GM10847 (cell line): ENCODE data around the gene ENTREP3.

Experiments
- POLR2A ChIP-seq: IDR thresholded peaks from 2 replicates; pipeline ENCODE4 v1.6.1; 2011; ENCODE audit not compliant: insufficient read length; ENCODE audit errors: extremely low read depth

The ENTREP3 gene

DNA sequence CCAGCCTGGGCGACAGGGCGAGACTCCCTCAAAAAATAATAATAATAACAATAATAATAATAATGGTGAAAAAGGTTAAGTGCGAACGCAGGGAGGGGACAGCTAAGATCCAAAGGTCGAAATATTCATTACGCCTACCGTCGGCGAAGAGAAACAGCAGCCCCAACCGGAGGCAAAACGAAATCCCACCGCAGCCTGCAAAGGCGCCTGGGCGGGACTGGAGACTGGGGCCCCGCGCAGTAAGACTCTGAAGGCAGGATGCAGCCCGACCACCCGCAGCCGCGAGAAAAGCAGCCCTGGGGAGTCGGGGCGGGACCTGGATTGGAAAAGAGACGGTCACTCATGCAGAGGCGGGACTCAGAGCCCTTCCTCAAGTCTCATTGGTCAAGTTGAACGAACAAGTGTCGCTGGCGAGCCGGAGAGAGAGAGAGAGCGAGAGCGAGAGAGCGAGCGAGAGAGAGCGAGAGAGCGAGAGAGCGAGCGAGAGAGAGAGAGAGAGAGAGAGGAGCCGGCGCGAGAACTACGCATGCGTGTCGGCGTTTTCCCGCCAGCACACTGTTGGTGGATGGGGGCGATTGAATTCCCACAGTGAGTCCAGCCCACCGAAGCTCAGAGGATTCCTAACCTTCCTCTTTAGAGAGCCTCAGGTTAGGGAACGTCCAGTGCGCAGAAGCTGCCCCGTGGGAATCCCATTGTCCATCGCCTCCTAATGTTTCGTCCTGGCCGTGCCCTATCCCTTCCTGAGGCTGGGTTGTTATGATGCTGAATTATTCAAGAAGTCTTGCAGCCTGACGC, 10.7 kb downstream of the ENTREP3 start:
- TF ChIP-seq POLR2A = peak; percentile 93

- no peak for TF ChIP-seq POLR2A
Measured at GRCh38 chr1:155242805-155243358, 12.4 kb downstream of the ENTREP3 start.

DNA sequence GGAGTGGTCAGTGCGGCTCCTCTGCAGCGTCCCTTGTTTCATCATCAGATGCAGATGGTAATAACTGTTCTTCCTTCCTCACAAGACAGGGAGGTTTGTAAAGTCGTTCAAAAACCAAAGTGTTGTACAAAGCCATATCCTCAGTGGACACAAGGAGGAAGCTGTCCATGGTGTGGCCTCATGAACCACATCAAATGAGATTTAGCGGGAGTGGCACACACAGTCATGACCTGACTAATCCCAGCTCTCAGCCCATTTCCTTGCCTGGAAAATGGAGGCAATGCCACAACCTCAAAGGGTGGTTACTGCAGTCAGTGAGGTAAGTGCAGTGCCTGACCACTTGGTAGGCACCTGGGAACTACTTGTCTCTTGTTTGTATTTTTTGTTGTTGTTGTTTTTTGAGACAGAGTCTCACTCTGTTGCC, 13.4 kb downstream of the ENTREP3 start:
- no peak for TF ChIP-seq POLR2A

GRCh38 chr1:155241069-155241679, 14.1 kb downstream of the ENTREP3 start:
- no peak for TF ChIP-seq POLR2A

- no peak for TF ChIP-seq POLR2A
Measured at GRCh38 chr1:155236451-155236850, 18.8 kb downstream of the ENTREP3 start.

DNA sequence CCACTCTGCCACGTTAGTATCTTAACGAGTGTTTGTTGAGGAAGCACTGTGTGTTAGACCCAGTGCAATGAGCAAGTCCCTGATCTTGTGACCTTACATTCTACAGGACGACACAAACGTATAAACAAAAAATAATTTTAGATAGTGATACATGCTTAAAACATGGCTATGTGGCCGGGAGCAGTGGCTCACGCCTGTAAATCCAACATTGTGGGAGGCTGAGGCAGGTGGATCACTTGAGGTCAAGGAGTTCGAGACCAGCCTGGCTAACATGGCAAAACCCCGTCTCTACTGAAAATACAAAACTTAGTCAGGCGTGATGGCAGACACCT, 27.2 kb downstream of the ENTREP3 start:
- no peak for TF ChIP-seq POLR2A

DNA sequence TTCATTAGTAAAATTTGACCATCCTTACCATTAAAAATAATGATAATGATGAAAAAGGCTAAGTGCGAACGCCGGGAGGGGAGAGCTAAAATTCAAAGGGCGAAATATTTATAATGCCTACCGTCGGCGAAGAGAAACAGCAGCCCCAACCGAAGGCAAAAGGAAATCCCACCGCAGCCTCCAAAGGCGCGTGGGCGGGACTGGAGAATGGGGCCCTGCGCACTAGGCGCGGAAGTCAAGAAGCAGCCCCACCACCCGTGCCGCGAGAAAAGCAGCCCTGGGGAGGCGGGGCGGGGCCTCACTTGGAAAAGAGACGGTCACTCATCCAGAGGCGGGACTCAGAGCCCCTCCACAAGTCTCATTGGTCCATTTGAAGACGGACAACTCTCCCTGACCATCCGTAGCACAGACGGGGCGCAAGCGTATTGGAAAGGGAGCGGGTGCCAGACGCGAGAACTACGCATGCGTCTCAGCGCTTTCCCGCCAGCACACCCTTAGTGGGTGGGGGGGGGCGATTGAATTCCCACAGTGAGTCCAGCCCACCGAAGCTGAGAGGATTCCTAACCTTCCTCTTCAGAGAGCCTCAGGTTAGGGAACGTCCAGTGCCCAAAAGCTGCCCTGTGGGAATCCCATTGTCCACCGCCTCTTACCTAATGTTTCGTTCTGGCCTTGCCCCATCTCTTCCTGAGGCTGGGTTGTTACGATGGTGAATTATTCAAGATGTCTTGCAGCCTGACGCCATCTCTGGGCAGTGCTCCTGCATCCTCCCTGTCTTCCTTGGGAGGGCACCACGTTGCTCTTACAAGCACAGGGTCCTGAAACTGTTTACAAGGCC, 27.8 kb downstream of the ENTREP3 start:
- peak; percentile 85 for TF ChIP-seq POLR2A

GRCh38 chr1:155226910-155227260, 28.4 kb downstream of the ENTREP3 start:
- no peak for TF ChIP-seq POLR2A

DNA sequence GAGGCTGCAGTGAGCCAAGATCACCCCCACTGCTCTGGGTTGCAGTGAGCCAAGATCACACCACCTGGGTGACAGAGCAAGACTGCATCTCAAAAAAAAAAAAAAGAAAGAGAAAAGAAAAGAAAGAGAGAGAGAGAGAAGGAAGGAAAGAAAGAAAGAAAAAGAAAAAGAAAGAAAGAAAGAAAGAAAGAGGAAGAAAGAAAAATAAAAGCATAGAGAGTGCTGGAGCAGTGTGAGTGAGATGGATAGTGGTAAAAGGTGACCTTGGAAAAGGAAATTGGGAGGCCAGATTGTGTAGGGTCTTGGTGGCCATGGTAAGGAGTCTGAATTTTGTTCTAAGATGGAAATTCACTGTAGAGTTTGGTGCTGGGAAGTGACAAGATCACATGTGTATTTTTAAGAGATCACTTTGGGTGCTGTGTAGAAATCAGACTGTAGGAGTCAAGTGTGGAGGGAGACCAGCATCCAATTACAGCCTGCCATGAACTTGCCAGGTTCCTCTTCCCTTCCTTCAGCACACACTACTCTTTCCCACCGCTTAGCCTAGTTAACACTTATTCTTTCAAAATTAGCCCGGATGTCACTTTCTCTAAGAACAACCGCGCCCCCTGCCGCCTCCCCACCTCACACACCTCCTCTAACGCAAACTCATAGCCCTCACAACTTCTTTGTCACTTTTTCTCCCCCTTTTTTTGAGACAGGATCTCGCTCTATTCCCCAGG, 28.9 kb downstream of the ENTREP3 start:
- TF ChIP-seq POLR2A = no peak

- no peak for TF ChIP-seq POLR2A
Measured at GRCh38 chr1:155223047-155223446, 32.2 kb downstream of the ENTREP3 start.

- TF ChIP-seq POLR2A = no peak
Measured at GRCh38 chr1:155219592-155220031, 35.7 kb downstream of the ENTREP3 start.

DNA sequence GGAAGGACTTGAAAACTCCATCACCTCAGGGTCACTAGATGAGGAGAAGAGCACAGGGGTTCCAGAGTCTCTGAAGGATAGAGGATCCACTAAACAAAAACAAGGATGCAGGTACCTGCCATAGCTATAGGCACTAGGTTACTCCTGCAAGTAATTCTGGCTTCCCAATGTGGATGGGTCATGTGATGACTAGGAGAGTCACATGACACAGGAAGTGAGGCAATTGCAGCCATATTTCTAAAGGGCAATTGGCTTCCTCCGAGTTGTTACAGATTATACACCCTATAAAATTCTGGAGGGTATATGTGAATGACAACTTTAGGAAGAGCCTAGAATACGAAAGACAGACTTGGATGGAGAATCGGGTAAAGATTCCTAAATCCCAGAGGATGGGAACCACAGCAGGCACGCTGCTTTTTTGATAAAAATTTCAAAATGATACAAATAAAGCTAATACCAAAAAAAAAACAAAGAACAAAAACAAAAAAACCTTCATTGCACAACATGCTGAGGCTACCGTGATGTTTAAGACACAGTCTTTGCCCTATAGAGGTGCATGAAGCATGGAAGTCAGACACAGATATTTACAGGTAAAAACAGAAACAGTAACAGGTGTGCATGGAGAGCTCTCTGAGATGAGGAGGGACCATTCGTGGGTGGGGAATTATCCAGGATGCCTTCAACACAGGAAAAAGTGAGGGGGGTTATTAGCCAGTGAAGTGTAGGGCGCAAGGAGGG, 36.3 kb downstream of the ENTREP3 start:
- TF ChIP-seq POLR2A = no peak

- TF ChIP-seq POLR2A = no peak
Measured at GRCh38 chr1:155210314-155211104, 44.8 kb downstream of the ENTREP3 start.

GRCh38 chr1:155209312-155209721, 46.0 kb downstream of the ENTREP3 start:
- no peak for TF ChIP-seq POLR2A
